Medulla oblongata (tissue), 1 donor: ENCODE results near the gene KCND1.
A peak's percentile ranks its signal among the peaks of the same experiment; 100 is the strongest.

ENCODE experiments used
- DNase-seq: peaks from one replicate; pipeline ENCODE4 v3.0.0-alpha.2; 2015; ENCODE audit errors: extremely low spot score

The KCND1 gene

GRCh38 chrX:48974574-48974973 is 2.9 kb upstream of the KCND1 start:
- no peak for DNase-seq

GRCh38 chrX:48974033-48974432 is 2.4 kb upstream of the KCND1 start:
- no peak for DNase-seq

GRCh38 chrX:48972220-48973164 is 848 bp upstream of the KCND1 start:
- peak; percentile 40 for DNase-seq

- DNase-seq, result no peak
Measured at GRCh38 chrX:48969471-48969870, 2.2 kb downstream of the KCND1 start.

- no peak for DNase-seq
Measured at GRCh38 chrX:48968377-48968776, 3.3 kb downstream of the KCND1 start.

- DNase-seq, result no peak
Measured at GRCh38 chrX:48966796-48967579, 4.7 kb downstream of the KCND1 start.

GRCh38 chrX:48965959-48966358 is 5.7 kb downstream of the KCND1 start:
- no peak for DNase-seq

GRCh38 chrX:48961585-48962091 is 10.0 kb downstream of the KCND1 start:
- DNase-seq, result no peak

GRCh38 chrX:48960291-48960690 is 11.4 kb downstream of the KCND1 start:
- peak; percentile 43 for DNase-seq

- peak; percentile 22 for DNase-seq
Measured at GRCh38 chrX:48958635-48959094, 13.0 kb downstream of the KCND1 start.

GRCh38 chrX:48957827-48958634 is 13.6 kb downstream of the KCND1 start:
- peak; percentile 97 for DNase-seq

- DNase-seq, result peak; percentile 50
Measured at GRCh38 chrX:48957477-48957826, 14.2 kb downstream of the KCND1 start, which contains the start of gene OTUD5. OTUD5 (minus strand) TSS chrX:48957607; CDS start chrX:48957570, 37 bp downstream.

GRCh38 chrX:48956728-48957414 is 14.8 kb downstream of the KCND1 start:
- no peak for DNase-seq

- DNase-seq, result no peak
Measured at GRCh38 chrX:48948589-48948988, 23.1 kb downstream of the KCND1 start.

- peak; percentile 20 for DNase-seq
Measured at GRCh38 chrX:48945517-48946348, 25.9 kb downstream of the KCND1 start.

- DNase-seq, result no peak
Measured at GRCh38 chrX:48942895-48943294, 28.7 kb downstream of the KCND1 start.

- no peak for DNase-seq
Measured at GRCh38 chrX:48940404-48940955, 31.2 kb downstream of the KCND1 start.

GRCh38 chrX:48939524-48940228 is 32.0 kb downstream of the KCND1 start:
- DNase-seq, result no peak
